ENCODE measurements around the gene FAM228A. TPM values are rescaled to one million over a fixed set of nuclear protein-coding genes. Genes with fewer than 3 reads are reported as not detected.
"Not testable (repeated sequence)": the region's sequence is repeated elsewhere in the genome, so short reads cannot be mapped to it uniquely, and the experiment has no call there.

The FAM228A gene
- total RNA-seq, 1 donor from 2014 or later, result 3.9 TPM

GRCh38 chr2:24183366-24184069 lies 8.7 kb downstream of the FAM228A start:
- DNase-seq (ENCODE audit: low spot score) (no peak), ATAC-seq (no peak)
- intact Hi-C loops (cut with DNase I), result no loop called here

GRCh38 chr2:24189551-24189950 lies 14.7 kb downstream of the FAM228A start:
- no peak for DNase-seq (ENCODE audit: low spot score)
- ATAC-seq, result no peak
- intact Hi-C loops (cut with DNase I), result no loop called here

- intact Hi-C loops (cut with DNase I), result no loop called here
- ATAC-seq (no peak), DNase-seq (ENCODE audit: low spot score) (no peak)
These were observed 15.7 kb downstream of the FAM228A start for GRCh38 chr2:24190503-24190902.

- intact Hi-C loops (cut with DNase I), result no loop called here
- ATAC-seq, result no peak
- DNase-seq (ENCODE audit: low spot score), result no peak
These were observed 16.3 kb downstream of the FAM228A start for GRCh38 chr2:24191156-24191555.

GRCh38 chr2:24191848-24192247 lies 17.0 kb downstream of the FAM228A start:
- DNase-seq (ENCODE audit: low spot score), result no peak
- no peak for ATAC-seq
- intact Hi-C loops (cut with DNase I), result no loop called here

GRCh38 chr2:24197213-24197612 lies 22.4 kb downstream of the FAM228A start:
- not testable (repeated sequence) for ATAC-seq

GRCh38 chr2:24199968-24200590 lies 25.2 kb downstream of the FAM228A start:
- intact Hi-C loops (cut with DNase I), result no loop called here
- DNase-seq (ENCODE audit: low spot score), result no peak
- ATAC-seq, result no peak

More at GRCh38 chr2:24197213-24197612, 22.4 kb downstream of the FAM228A start:
- DNase-seq (ENCODE audit: low spot score); intact Hi-C loops (cut with DNase I): not testable (repeated sequence)

GRCh38 chr2:24200799-24201198 lies 25.9 kb downstream of the FAM228A start:
- intact Hi-C loops (cut with DNase I), result no loop called here
- no peak for ATAC-seq
- DNase-seq (ENCODE audit: low spot score), result no peak

GRCh38 chr2:24203029-24203786 lies 28.4 kb downstream of the FAM228A start:
- no peak for ATAC-seq
- intact Hi-C loops (cut with DNase I), result no loop called here
- no peak for DNase-seq (ENCODE audit: low spot score)

- no peak for ATAC-seq
- no peak for DNase-seq (ENCODE audit: low spot score)
- intact Hi-C loops (cut with DNase I), result no loop called here
These were observed 28.9 kb downstream of the FAM228A start for GRCh38 chr2:24203787-24204150.

GRCh38 chr2:24204505-24204904 lies 29.7 kb downstream of the FAM228A start:
- ATAC-seq, result no peak
- DNase-seq (ENCODE audit: low spot score), result no peak
- intact Hi-C loops (cut with DNase I), result no loop called here

GRCh38 chr2:24205131-24205530 lies 30.3 kb downstream of the FAM228A start:
- ATAC-seq (no peak), DNase-seq (ENCODE audit: low spot score) (no peak)
- intact Hi-C loops (cut with DNase I), result no loop called here

- intact Hi-C loops (cut with DNase I), result no loop called here
- no peak for DNase-seq (ENCODE audit: low spot score)
- ATAC-seq, result no peak
These were observed 31.4 kb downstream of the FAM228A start for GRCh38 chr2:24206242-24206641.

- no peak for ATAC-seq
- intact Hi-C loops (cut with DNase I), result no loop called here
- no peak for DNase-seq (ENCODE audit: low spot score)
These were observed 31.9 kb downstream of the FAM228A start for GRCh38 chr2:24206714-24207113.

- intact Hi-C loops (cut with DNase I), result no loop called here
- DNase-seq (ENCODE audit: low spot score) (no peak), ATAC-seq (no peak)
These were observed 32.5 kb downstream of the FAM228A start for GRCh38 chr2:24207359-24207758.

GRCh38 chr2:24208490-24208889 lies 33.6 kb downstream of the FAM228A start:
- intact Hi-C loops (cut with DNase I), result no loop called here
- ATAC-seq, result no peak
- no peak for DNase-seq (ENCODE audit: low spot score)

- no peak for DNase-seq (ENCODE audit: low spot score)
These were observed 34.7 kb downstream of the FAM228A start for GRCh38 chr2:24209389-24210105.

GRCh38 chr2:24210106-24210455 lies 35.2 kb downstream of the FAM228A start:
- intact Hi-C loops (cut with DNase I), result no loop called here
- no peak for DNase-seq (ENCODE audit: low spot score)
- ATAC-seq, result no peak

More at GRCh38 chr2:24209389-24210105, 34.7 kb downstream of the FAM228A start:
- intact Hi-C loops (cut with DNase I), result no loop called here
- ATAC-seq, result no peak

GRCh38 chr2:24210723-24211122 lies 35.9 kb downstream of the FAM228A start:
- DNase-seq (ENCODE audit: low spot score) (no peak), ATAC-seq (peak; percentile 83)
- intact Hi-C loops (cut with DNase I), result no loop called here

GRCh38 chr2:24211408-24211807 lies 36.6 kb downstream of the FAM228A start:
- peak; percentile 36 for ATAC-seq
- intact Hi-C loops (cut with DNase I), result no loop called here
- DNase-seq (ENCODE audit: low spot score), result no peak
